ENCODE results near the gene PAK1IP1. TPM values are rescaled to one million over a fixed set of nuclear protein-coding genes. Genes with fewer than 3 reads are reported as not detected.

Gene PAK1IP1
- polyA plus RNA-seq, 1 of the 3 experiments (the other 2 are of a cell fraction) = 16.2 TPM

GRCh38 chr6:10747251-10747972 lies 52.6 kb downstream of the PAK1IP1 start, which contains the start of gene TMEM14B (continued):
- TF ChIP-seq GABPA (IDR thresholded peaks at IDR 0.05; ENCODE audit: low read depth) (peak; percentile 56), TEAD4 (IDR thresholded peaks at IDR 0.05; ENCODE audit: borderline replicate concordance, insufficient read depth) (no peak), MAX (IDR thresholded peaks at IDR 0.05; ENCODE audit: low read depth) (peak; percentile 88), FOSL2 (IDR thresholded peaks at IDR 0.05; ENCODE audit: borderline replicate concordance, low read depth) (no peak), FOXM1 (IDR thresholded peaks at IDR 0.05; ENCODE audit: low read depth) (no peak), YY1 (IDR thresholded peaks at IDR 0.05; ENCODE audit: low read depth) (peak; percentile 69; the same call in 1 of the 2 replicates), NRF1 (IDR thresholded peaks at IDR 0.05; ENCODE audit: low read depth, low read length) (peak; percentile 86), MXI1 (IDR thresholded peaks at IDR 0.05; ENCODE audit: low read depth, low read length) (peak; percentile 79; the same call in 1 of the 2 replicates), RAD21 (IDR thresholded peaks at IDR 0.05; ENCODE audit: low read length) (no peak), PBX3 (IDR thresholded peaks at IDR 0.05) (no peak), NFIC (IDR thresholded peaks at IDR 0.05; ENCODE audit: borderline replicate concordance) (peak; percentile 52; the same call in 1 of the 2 replicates), POLR2AphosphoS5 (IDR thresholded peaks at IDR 0.05; ENCODE audit: low read depth, low read length) (peak; percentile 96)

GRCh38 chr6:10749734-10750133 lies 55.0 kb downstream of the PAK1IP1 start:
- 0 out of 2 replicates have a peak, but pooled peaks cover 3% of the 10 kb centered on the region for H4K20me1 ChIP-seq (ENCODE audit: insufficient read depth)
- H3K9me3 ChIP-seq = no peaks in the 10 kb centered on the region
- 77% methylated on average over 2 of the region's 2 CpGs for WGBS (ENCODE audit: low lambda C conversion rate)
- peaks cover 6 to 20% of the 10 kb centered on the region in 2 experiments; a peak in 3 of 4 replicates for H3K4me1 ChIP-seq (ENCODE audit: control insufficient read depth in 1 of 2, insufficient read depth in 2 of 2, low read depth in 1 of 2, low read length in 1 of 2)
- H3F3A ChIP-seq (replicated peaks; ENCODE audit: insufficient read depth) = no peaks in the 10 kb centered on the region
- no peak overlapping the region for H3K4me3 ChIP-seq (ENCODE audit: low read depth in 2 of 2, low read length in 1 of 2)
- H3K9me2 ChIP-seq = no peaks in the 10 kb centered on the region
- ChIA-PET POLR2A (no interaction called here), CTCF (interaction anchor here (0.7 to 1.4 kb wide), 3 partner anchors 8 to 51 kb away, joined by 3 to 5 read pairs (median 3); no protein-coding TSS in a partner anchor)
- H3K9ac ChIP-seq = no peak overlapping the region
- H2AFZ ChIP-seq (ENCODE audit: low read depth) = no peak overlapping the region
- DNase-seq = no peak
- H3K27ac ChIP-seq (ENCODE audit: low read depth in 2 of 2, low read length in 1 of 2) = no peak overlapping the region
- 0 out of 2 replicates have a peak overlapping the region, but pooled peaks have one; percentile 95 for H3K4me2 ChIP-seq
- no peaks in the 10 kb centered on the region for H3K27me3 ChIP-seq (ENCODE audit: insufficient read depth)
- peaks cover 62% of the 10 kb centered on the region for H3K79me2 ChIP-seq (ENCODE audit: insufficient read depth)
- peaks cover 20 to 29% of the 10 kb centered on the region in 2 experiments for H3K36me3 ChIP-seq (replicated peaks in 1 of 2; ENCODE audit: control insufficient read depth in 1 of 2, insufficient read depth in 2 of 2, low read length in 1 of 2)
- TF ChIP-seq PBX3 (IDR thresholded peaks at IDR 0.05) (no peak), NRF1 (IDR thresholded peaks at IDR 0.05; ENCODE audit: low read depth, low read length) (no peak), ZBTB33 (IDR thresholded peaks at IDR 0.05; ENCODE audit: borderline replicate concordance, low read depth) (no peak), REST (IDR thresholded peaks at IDR 0.05; ENCODE audit: low read depth, low read length) (no peak), ELF1 (IDR thresholded peaks at IDR 0.05) (no peak), IRF3 (IDR thresholded peaks at IDR 0.05; ENCODE audit: low read depth, low read length) (no peak), MEF2A (IDR thresholded peaks at IDR 0.05; ENCODE audit: borderline replicate concordance, low read depth) (no peak), RFX5 (IDR thresholded peaks at IDR 0.05; ENCODE audit: low read length) (no peak), CHD2 (IDR thresholded peaks at IDR 0.05; ENCODE audit: low read length, partially characterized antibody) (no peak), SMC3 (IDR thresholded peaks at IDR 0.05; ENCODE audit: low read depth, low read length) (no peak), RCOR1 (IDR thresholded peaks at IDR 0.05; ENCODE audit: low read length) (no peak), EZH2phosphoT487 (IDR thresholded peaks at IDR 0.05; ENCODE audit: borderline replicate concordance, low read depth) (no peak)
